GM18868 (cell line): ENCODE measurements around the gene AKAP1.
"Not testable (repeated sequence)": the region's sequence is repeated elsewhere in the genome, so short reads cannot be mapped to it uniquely, and the experiment has no call there.

Experiments used
- ATAC-seq: cut with Tn5 transposase; IDR thresholded peaks from one replicate; pipeline ENCODE4 v1.9.1; 2021; ENCODE audit warnings: mild to moderate bottlenecking, moderate library complexity; ENCODE audit not compliant: unreplicated experiment

AKAP1 gene

DNA sequence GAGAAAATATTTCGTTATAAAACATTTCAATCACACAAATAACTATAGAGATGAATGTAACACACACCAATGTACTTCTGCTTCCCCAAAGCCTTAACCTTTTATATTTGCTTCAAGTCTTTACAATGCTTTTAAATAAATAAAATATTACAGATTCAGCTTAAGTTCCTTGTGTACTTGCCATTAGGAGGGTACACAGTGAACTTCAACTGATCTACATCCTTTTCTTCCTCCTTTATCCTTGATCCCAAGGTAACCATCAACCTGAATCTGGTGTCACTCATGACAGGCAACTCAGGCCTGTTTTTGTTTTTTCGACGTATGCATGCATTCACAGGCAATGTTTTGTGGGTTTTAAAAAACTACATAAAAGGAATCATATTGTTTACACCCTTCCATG, 9.3 kb upstream of the AKAP1 start:
- ATAC-seq: no peak

DNA sequence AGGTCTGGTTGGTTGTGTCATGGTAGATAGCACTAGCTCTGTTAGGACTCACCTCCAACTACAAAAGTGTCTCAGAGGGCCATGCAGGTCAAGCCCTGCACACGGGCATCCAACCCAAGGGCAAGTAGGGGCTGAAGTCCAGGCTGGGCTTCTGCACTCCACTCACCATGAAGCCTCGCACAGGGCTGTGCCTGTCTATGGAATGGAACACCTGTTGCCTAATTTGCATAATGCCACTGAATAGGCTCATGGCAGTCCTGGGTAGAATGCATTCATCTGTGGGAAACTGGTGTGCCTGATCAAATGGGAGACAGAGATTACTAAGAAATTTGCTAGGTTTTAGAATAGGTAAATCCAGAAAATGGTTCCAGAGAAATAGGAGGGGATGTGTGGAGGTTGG, 8.0 kb upstream of the AKAP1 start:
- ATAC-seq: no peak

- ATAC-seq: no peak
Measured at GRCh38 chr17:57078274-57078673, 6.8 kb upstream of the AKAP1 start.

DNA sequence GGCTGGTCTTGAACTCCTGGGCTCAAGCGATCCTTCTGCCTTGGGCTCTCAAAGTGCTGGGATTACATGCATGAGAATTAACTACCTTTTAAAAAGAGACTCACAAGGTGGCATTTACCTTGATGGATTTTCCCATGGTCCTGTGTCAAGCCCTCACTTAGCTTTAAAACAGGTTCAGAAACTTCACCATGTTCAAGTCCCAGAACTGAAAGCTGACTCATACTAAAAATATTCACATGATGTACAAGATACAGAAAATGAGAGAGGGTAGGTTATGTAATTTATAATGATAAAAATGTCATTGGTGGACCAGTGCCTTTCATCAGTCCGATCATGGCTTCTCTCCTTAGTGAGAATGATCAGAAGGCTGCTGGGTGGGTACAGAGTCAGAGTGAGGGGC, 4.3 kb upstream of the AKAP1 start:
- ATAC-seq: no peak

- ATAC-seq: no peak
Measured at GRCh38 chr17:57082441-57082840, 2.6 kb upstream of the AKAP1 start.

- peak; percentile 11 for ATAC-seq
Measured at GRCh38 chr17:57084361-57084801, 665 bp upstream of the AKAP1 start.

DNA sequence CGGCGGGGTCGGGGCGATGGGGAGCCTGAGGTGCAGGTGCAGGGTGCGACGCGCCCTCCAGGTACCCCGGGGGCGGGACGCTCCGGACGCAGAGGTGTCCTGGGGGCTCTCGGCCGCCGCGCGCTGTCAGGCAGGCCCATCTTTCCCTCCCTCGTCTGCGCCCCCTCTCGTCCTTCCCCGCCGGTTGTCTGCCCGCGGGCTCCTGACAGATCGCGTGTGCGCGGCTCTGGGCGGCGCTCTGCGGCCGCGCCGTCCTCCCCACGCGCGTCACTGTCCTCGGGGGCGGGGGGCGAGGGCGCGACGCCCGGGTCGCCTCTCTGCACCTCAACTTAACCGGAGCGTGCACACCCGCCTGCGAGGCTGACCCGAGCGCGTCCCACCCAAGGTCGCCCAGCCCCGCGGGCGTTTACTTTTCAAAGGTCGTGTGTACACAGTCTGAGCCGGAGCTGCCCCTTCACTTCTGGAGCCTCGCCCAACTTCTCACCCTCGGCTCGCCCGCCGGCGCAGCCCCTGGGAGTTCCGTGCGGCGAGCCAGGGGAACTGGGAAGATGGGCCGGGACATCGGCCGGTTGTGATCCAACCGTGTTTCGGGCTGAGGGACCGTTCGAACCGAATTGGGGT, 512 bp downstream of the AKAP1 start:
- peak; percentile 31 for ATAC-seq

- ATAC-seq: no peak
Measured at GRCh38 chr17:57086069-57086930, 1.3 kb downstream of the AKAP1 start.

- no peak for ATAC-seq
Measured at GRCh38 chr17:57088298-57088697, 3.3 kb downstream of the AKAP1 start.

DNA sequence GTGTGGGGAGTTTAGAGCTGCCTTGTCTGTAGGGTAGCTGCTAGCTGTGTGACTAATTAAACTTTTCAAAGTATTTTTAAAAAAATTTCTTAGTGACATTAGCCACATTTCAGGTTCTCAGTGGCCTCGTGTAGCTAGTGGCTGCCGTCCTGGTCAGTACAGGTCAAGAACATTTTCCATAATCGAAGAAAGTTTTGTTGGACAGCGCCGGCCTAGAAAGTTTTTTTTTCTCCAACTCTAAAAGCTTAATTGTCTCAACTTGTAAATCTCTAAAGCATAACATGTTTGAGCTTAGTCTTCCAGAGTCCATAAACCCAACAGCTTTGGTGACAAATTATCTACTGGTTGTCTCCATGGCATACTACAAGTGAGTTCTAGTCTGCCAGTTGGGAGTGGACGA, 4.3 kb downstream of the AKAP1 start:
- ATAC-seq: no peak

DNA sequence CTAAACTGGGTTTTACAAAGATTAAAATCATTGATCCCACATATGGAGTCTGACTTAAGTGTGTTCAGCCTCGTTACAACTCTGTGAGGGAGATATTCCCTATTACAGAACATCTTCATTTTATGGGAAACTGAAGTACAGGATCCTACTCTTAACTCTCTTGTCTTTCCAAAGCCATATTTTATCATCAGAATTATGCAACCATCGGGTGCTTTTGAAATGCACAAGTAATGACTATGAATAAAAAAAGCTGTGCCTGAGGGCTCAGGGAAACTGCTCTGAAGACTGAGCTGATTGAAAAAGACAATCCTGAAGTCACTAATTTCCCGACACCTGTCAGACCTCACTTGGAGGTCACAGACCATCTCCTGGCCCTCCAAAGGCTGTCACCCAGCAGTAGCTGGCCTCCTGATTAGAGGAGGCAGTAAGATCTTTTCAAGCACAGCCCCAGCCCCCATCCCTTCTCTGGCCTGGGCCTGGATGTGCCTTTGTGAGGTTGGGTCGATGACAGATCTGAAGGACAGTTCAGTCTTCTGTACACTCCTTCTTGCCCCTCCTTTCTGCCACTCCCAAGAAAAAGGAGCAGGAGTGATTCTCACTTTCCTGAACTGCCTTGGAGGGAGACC, 5.6 kb downstream of the AKAP1 start:
- no peak for ATAC-seq

- no peak for ATAC-seq
Measured at GRCh38 chr17:57091186-57091618, 6.2 kb downstream of the AKAP1 start.

DNA sequence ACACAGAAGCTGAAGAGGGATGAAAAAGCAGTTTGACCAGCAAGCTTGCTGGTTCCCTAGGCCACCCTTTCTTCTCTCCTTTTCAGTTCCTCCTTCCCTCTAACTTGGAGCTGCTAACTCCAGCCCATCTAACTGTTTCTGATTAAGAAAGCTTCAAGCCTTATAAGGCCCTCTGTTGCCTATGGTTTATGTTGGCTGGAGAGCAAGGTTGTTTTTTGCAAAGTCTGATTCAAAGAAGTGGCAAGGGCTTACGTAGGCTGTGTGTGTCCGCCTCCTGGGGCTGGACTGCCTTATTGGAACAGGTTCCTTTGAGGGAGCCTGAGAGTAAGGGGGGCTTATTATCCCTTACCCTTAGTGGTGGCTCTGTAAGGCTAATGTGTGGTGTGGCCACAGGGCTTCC, 7.1 kb downstream of the AKAP1 start:
- peak; percentile 59 for ATAC-seq

DNA sequence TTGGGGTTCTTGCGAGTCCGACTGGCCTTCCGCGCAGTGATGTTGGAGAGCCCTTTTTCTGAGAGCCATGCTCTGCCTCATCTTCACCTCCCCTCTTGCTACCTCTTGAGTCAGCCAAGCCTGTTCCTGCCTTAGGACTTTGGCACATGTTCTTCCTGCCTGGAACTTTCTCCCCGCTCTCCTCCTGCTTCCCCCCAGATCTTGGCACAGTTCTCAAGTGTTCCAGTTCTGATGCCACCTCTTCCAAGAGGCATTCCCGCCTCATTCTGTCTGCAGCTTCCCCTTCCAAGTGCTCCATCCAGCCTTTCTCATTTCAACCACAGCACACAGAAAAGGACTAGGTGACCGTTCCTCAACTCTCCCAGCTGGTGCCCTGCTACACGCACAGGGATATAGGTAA, 7.7 kb downstream of the AKAP1 start:
- no peak for ATAC-seq

DNA sequence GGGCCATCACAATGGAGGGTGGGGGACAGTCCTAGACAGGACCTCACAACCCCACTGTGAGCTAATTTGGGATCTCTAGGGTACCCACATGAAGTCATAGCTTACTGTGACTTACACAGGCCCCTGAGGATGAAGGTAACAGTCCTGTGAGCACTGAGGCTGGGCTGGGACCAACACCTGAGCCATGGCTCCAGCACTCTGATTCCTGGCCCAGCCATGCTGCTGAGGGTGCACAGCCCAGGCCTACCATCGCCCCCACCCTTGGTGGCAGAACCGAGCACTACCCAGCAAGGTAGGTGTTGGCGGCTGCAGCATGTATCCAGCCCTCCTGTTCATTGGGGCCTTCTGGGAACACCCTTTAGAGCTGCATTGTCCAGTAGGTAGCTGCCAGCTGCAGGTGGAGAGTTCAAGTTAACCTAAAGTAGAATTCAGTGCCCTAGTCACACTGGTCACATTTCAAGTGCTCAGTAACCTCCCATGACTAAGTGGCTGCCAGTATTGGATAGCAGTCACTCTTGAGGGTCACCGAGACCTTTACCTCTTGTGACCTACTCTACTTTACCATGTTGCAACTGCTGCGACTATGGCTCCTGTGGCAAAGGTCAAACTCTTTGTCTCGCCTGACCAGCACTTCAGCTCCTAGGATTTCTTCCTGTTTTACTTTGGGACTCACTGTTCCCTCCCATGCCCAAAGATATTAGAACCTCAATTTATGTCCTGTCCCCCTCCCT, 11.6 kb downstream of the AKAP1 start:
- no peak for ATAC-seq

- no peak for ATAC-seq
Measured at GRCh38 chr17:57097832-57098421, 12.9 kb downstream of the AKAP1 start.

DNA sequence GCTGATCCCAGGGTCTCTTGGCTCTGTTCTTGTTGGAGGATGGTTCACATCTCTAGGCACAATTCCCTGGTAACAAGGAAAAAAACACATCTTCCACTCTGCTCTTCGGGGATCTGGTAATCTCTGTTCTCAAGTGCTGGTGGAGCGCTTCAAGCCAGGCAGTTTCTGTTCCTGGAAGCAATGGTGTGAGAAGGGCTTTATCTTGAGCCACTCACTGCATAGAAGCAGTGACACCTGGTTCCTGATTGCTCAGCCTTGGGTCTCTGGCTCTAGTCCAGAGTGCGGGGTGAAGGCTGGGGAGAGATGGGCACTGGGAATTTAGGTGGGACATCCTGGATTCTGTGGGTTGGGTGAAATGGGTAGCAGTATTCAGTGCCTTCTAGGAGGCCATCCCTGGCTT, 14.1 kb downstream of the AKAP1 start:
- ATAC-seq: peak; percentile 82

- ATAC-seq: no peak
Measured at GRCh38 chr17:57102122-57102521, 17.1 kb downstream of the AKAP1 start.

DNA sequence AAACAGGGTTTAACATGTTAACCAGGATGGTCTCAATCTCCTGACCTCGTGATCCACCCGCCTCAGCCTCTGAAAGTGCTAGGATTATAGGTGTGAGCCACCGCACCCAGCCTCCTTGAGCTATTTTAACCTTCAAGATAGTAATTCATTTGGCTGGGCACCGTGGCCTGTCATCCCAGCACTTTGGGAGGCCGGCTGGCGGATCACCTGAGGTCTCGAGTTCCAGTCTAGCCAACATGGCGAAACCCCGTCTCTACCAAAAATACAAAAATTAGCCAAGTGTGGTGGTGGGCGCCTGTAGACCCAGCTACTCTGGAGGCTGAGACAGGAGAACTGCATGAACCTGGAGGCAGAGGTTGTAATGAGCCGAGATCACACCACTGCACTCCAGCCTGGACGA, 17.6 kb downstream of the AKAP1 start:
- ATAC-seq: not testable (repeated sequence)

DNA sequence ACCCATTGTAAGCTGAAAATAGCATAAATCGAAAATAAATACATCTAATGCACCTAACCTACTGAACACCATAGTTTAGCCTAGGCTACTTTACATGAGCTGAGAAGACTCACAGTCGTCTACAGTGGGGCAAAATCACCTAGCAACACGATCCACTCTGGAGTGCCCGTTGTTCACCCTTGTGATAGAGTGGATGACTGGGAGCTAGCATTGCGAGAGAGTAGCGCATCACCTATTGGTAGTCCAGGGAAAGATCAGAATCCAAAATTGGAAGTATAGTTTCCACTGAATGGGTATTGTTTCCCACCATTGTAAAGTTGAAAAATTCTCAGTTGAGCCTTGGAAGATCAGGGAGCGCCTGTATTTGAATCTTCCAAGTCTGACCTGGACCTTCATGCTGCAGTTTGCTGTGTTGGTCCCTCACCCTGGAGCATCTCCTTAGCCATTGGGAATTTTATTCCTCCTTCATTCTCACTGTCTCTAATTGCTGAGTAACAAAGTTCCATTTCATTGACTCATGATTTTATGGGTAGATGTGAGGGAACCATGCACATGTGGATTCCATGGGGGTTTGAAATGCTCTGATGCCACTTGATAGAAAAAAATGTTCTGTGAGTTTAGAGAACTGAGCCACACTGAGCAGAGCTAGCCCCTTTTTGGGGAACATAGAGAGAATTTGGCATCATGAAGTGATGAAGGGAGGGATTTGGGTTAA, 19.6 kb downstream of the AKAP1 start:
- ATAC-seq: no peak
